ENCODE measurements around the gene CHMP6.
A peak's percentile ranks its signal among the peaks of the same experiment; 100 is the strongest.

CHMP6 gene

GRCh38 chr17:81027591-81028505, 36.2 kb downstream of the CHMP6 start:
- no peak overlapping the region for H3K27ac ChIP-seq
- TF ChIP-seq CTCF (IDR thresholded peaks at IDR 0.05) = no peak
- no peak for TF ChIP-seq ZFX (IDR thresholded peaks at IDR 0.05; ENCODE audit: borderline replicate concordance)

- no peak for TF ChIP-seq ZFX (IDR thresholded peaks at IDR 0.05; ENCODE audit: borderline replicate concordance)
- no peak for TF ChIP-seq CTCF (IDR thresholded peaks at IDR 0.05)
- H3K27ac ChIP-seq = no peak overlapping the region
Observed at GRCh38 chr17:81028506-81028858, 36.8 kb downstream of the CHMP6 start.

- no peak for TF ChIP-seq CTCF (IDR thresholded peaks at IDR 0.05)
- TF ChIP-seq ZFX (IDR thresholded peaks at IDR 0.05; ENCODE audit: borderline replicate concordance) = no peak
- H3K27ac ChIP-seq = no peak overlapping the region
Observed at GRCh38 chr17:81029859-81030258, 38.2 kb downstream of the CHMP6 start.

GRCh38 chr17:81030312-81030711, 38.7 kb downstream of the CHMP6 start:
- peak overlapping the region; percentile 55; the same call in 1 of the 2 replicates for H3K27ac ChIP-seq

GRCh38 chr17:81030741-81031565, 39.3 kb downstream of the CHMP6 start:
- TF ChIP-seq ZFX (IDR thresholded peaks at IDR 0.05; ENCODE audit: borderline replicate concordance) (no peak), CTCF (IDR thresholded peaks at IDR 0.05) (no peak)
- peak overlapping the region; percentile 55 for H3K27ac ChIP-seq

- TF ChIP-seq CTCF (IDR thresholded peaks at IDR 0.05) = no peak
- no peak for TF ChIP-seq ZFX (IDR thresholded peaks at IDR 0.05; ENCODE audit: borderline replicate concordance)
- peak overlapping the region; percentile 55 for H3K27ac ChIP-seq
Observed at GRCh38 chr17:81031566-81032550, 40.2 kb downstream of the CHMP6 start.

Measured in 22Rv1 (cell line).